Measurements from ENCODE around the gene ENTPD7. TPM values are rescaled to one million over a fixed set of nuclear protein-coding genes. Genes with fewer than 3 reads are reported as not detected.

The ENTPD7 gene
- total and polyA plus RNA-seq, 10 of the 15 experiments (the other 5 are each of a cell fraction or from before 2014, with no cell fraction given): 0.73 to 6.7 (median 5.2) TPM

- BruUV-seq (replicated peaks): no TSS peak
- ChIA-PET POLR2A (interaction anchor here (1.5 kb wide), 1 partner anchor 31 kb away, joined by 3 read pairs; no protein-coding TSS in a partner anchor), CTCF (interaction anchor here (0.6 to 0.9 kb wide), 2 partner anchors 12 to 183 kb away, joined by 3 read pairs; no protein-coding TSS in a partner anchor), RAD21 (ENCODE audit: unreplicated experiment) (no interaction called here), SMC1A (ENCODE audit: uncharacterized antibody, unreplicated experiment) (interaction anchor here (0.8 to 1.6 kb wide), 4 partner anchors 8 to 240 kb away, joined by 3 to 4 read pairs (median 4); no protein-coding TSS in a partner anchor)
- DNase-seq (ENCODE audit: low read depth, low spot score) (no peak), FAIRE-seq (no peak), ATAC-seq (no peak)
- no peak overlapping the region for H2AFZ ChIP-seq (ENCODE audit: control insufficient read depth, low read depth, low read length)
- H3K4me1 ChIP-seq (ENCODE audit: control insufficient read depth, insufficient read depth, low read length): no peaks in the 10 kb centered on the region
- TF ChIP-seq POLR2AphosphoS5 (IDR thresholded peaks at IDR 0.05; ENCODE audit: low read length): no peak
- no peak for TF ChIP-seq SMARCA5 (IDR thresholded peaks at IDR 0.05)
- TF ChIP-seq NRF1 (conservative IDR thresholded peaks at IDR 0.05; ENCODE audit: low read depth, low read length): no peak
- no peak for TF ChIP-seq CHD1 (IDR thresholded peaks at IDR 0.05; ENCODE audit: low read depth, low read length)
- H3K4me3 ChIP-seq: no peak overlapping the region
- intact Hi-C loops (cut with micrococcal nuclease; ENCODE audit: unreplicated experiment): no loop called here
- H3K36me3 ChIP-seq (ENCODE audit: control insufficient read depth in 2 of 2, insufficient read depth in 2 of 2, low read length in 1 of 2): peaks cover 0 to 5% of the 10 kb centered on the region in 2 experiments; a peak in 2 of 4 replicates
- H4K20me1 ChIP-seq (ENCODE audit: control insufficient read depth, insufficient read depth): no peaks in the 10 kb centered on the region
- no peaks in the 10 kb centered on the region for H3K9me3 ChIP-seq (replicated peaks; ENCODE audit: control insufficient read depth, insufficient read depth, low read length)
- no peaks in the 10 kb centered on the region for H3K27me3 ChIP-seq (replicated peaks in 1 of 2; ENCODE audit: control insufficient read depth in 2 of 2, insufficient read depth in 2 of 2, low read length in 1 of 2)
- H3K4me2 ChIP-seq (ENCODE audit: control insufficient read depth, insufficient read depth): no peak overlapping the region
- no peaks in the 10 kb centered on the region for H3K79me2 ChIP-seq (ENCODE audit: control insufficient read depth, insufficient read depth, low read length)
- H3K27ac ChIP-seq (ENCODE audit: control insufficient read depth, insufficient read depth): no peak overlapping the region
- in situ Hi-C loops (cut with MboI): no loop called here
- no peak overlapping the region for H3K9ac ChIP-seq (ENCODE audit: control insufficient read depth, insufficient read depth, low read length)
Measured at GRCh38 chr10:99676426-99676825, 17.1 kb downstream of the ENTPD7 start.

GRCh38 chr10:99676895-99677294 is 17.6 kb downstream of the ENTPD7 start:
- intact Hi-C loops (cut with micrococcal nuclease; ENCODE audit: unreplicated experiment) (no loop called here), in situ Hi-C loops (cut with MboI) (no loop called here)
- POLR2A ChIA-PET: interaction anchor here (0.6 to 1.5 kb wide), 2 partner anchors 30 to 49 kb away, joined by 3 to 7 read pairs; no protein-coding TSS in a partner anchor
- H3K36me3 ChIP-seq (ENCODE audit: control insufficient read depth in 2 of 2, insufficient read depth in 2 of 2, low read length in 1 of 2): peaks cover 0 to 5% of the 10 kb centered on the region in 2 experiments; a peak in 2 of 4 replicates
- ATAC-seq (peak; percentile 58), FAIRE-seq (no peak), DNase-seq (ENCODE audit: low read depth, low spot score) (no peak)
- H3K4me2 ChIP-seq (ENCODE audit: control insufficient read depth, insufficient read depth): no peak overlapping the region
- no peaks in the 10 kb centered on the region for H3K79me2 ChIP-seq (ENCODE audit: control insufficient read depth, insufficient read depth, low read length)
- WGBS (ENCODE audit: insufficient coverage, insufficient replicate concordance, low lambda C conversion rate, missing lambda C conversion rate): 79% methylated on average over 3 of the region's 3 CpGs
- H4K20me1 ChIP-seq (ENCODE audit: control insufficient read depth, insufficient read depth): no peaks in the 10 kb centered on the region
- H3K27ac ChIP-seq (ENCODE audit: control insufficient read depth, insufficient read depth): no peak overlapping the region
- TF ChIP-seq MTA2 (IDR thresholded peaks at IDR 0.05; ENCODE audit: low read depth): peak; percentile 62; the same call in 1 of the 2 replicates
- no peak for TF ChIP-seq POU2F2 (IDR thresholded peaks at IDR 0.05; ENCODE audit: borderline replicate concordance, low read depth, low read length)
- peak; percentile 53; the same call in 1 of the 2 replicates for TF ChIP-seq BCL11A (IDR thresholded peaks at IDR 0.05; ENCODE audit: low read depth, low read length)
- TF ChIP-seq DPF2 (IDR thresholded peaks at IDR 0.05): no peak
- 0 out of 2 replicates have a peak, but pooled peaks have one; percentile 26 for TF ChIP-seq RUNX3 (IDR thresholded peaks at IDR 0.05; ENCODE audit: low read length)
- no peak for TF ChIP-seq MEF2B (IDR thresholded peaks at IDR 0.05; ENCODE audit: partially characterized antibody, poor library complexity, severe bottlenecking)
- BruUV-seq (replicated peaks): no TSS peak
- SMC1A ChIA-PET (ENCODE audit: uncharacterized antibody, unreplicated experiment): interaction anchor here (0.8 to 1.6 kb wide), 4 partner anchors 8 to 241 kb away, joined by 3 to 4 read pairs (median 4); no protein-coding TSS in a partner anchor
- no peak overlapping the region for H2AFZ ChIP-seq (ENCODE audit: control insufficient read depth, low read depth, low read length)
- no peak overlapping the region for H3K4me3 ChIP-seq
- no peaks in the 10 kb centered on the region for H3K4me1 ChIP-seq (ENCODE audit: control insufficient read depth, insufficient read depth, low read length)
- CTCF ChIA-PET: interaction anchor here (0.9 kb wide), 2 partner anchors 13 to 36 kb away, joined by 3 read pairs; no protein-coding TSS in a partner anchor
- no peaks in the 10 kb centered on the region for H3K9me3 ChIP-seq (replicated peaks; ENCODE audit: control insufficient read depth, insufficient read depth, low read length)
- no peak overlapping the region for H3K9ac ChIP-seq (ENCODE audit: control insufficient read depth, insufficient read depth, low read length)
- no peaks in the 10 kb centered on the region for H3K27me3 ChIP-seq (replicated peaks in 1 of 2; ENCODE audit: control insufficient read depth in 2 of 2, insufficient read depth in 2 of 2, low read length in 1 of 2)
- RAD21 ChIA-PET (ENCODE audit: unreplicated experiment): no interaction called here
